Neural cell (in vitro differentiated cells): ENCODE results near the gene CPZ. TPM values are rescaled to one million over a fixed set of nuclear protein-coding genes. Genes with fewer than 3 reads are reported as not detected.

Experiments used
- H2AFZ ChIP-seq: fragments of 200-600, 300-800 bp; sonication (generic), shearing (Covaris generic); 2 replicates; pipeline ENCODE4 v1.6.0; 2014; ENCODE audit warnings: low read depth, mild to moderate bottlenecking, antibody characterized with exemption, low read length, moderate library complexity
- H3F3A ChIP-seq: fragments of 200-600 bp; shearing (Covaris generic); 2 replicates; pipeline ENCODE4 v1.6.1; 2016; ENCODE audit warnings: mild to moderate bottlenecking, moderate library complexity, mixed read lengths, antibody characterized with exemption, low read length; ENCODE audit not compliant: insufficient read depth, poor library complexity, severe bottlenecking
- H3K27ac ChIP-seq: fragments of 200-600, 300-800 bp; sonication (generic), shearing (Covaris generic); 2 replicates; pipeline ENCODE4 v1.5.1; 2014; ENCODE audit warnings: mild to moderate bottlenecking, low read length, moderate library complexity
- H3K27me3 ChIP-seq: fragments of 300-800, 200-600 bp; sonication (generic), shearing (Covaris generic); 2 replicates; pipeline ENCODE4 v1.6.0; 2014; ENCODE audit warnings: mild to moderate bottlenecking, low read depth, low read length, moderate library complexity; ENCODE audit not compliant: insufficient read depth
- H3K36me3 ChIP-seq: fragments of 300-800, 200-600 bp; sonication (generic), shearing (Covaris generic); 2 replicates; pipeline ENCODE4 v1.5.1; 2014; ENCODE audit warnings: mild to moderate bottlenecking, antibody characterized with exemption, low read length, moderate library complexity; ENCODE audit not compliant: insufficient read depth
- H3K4me2 ChIP-seq: fragments of 300-800, 200-600 bp; sonication (generic), shearing (Covaris generic); 2 replicates; pipeline ENCODE4 v1.6.0; 2014; ENCODE audit warnings: mild to moderate bottlenecking, low read length
- H3K4me3 ChIP-seq: fragments of 300-800, 200-600 bp; sonication (generic), shearing (Covaris generic); 2 replicates; pipeline ENCODE4 v1.5.1; 2014; ENCODE audit warnings: mild to moderate bottlenecking, low read length, moderate library complexity
- H3K79me2 ChIP-seq: fragments of 200-600 bp; shearing (Covaris generic); replicated peaks from 2 replicates; pipeline ENCODE4 v1.6.0; 2014; ENCODE audit warnings: mild to moderate bottlenecking, low read length, moderate library complexity; ENCODE audit not compliant: insufficient read depth
- H3K9ac ChIP-seq: fragments of 300-800, 200-600 bp; sonication (generic), shearing (Covaris generic); 2 replicates; pipeline ENCODE4 v1.6.1; 2016; ENCODE audit warnings: mild to moderate bottlenecking, low read length, mixed read lengths
- H3K9me2 ChIP-seq: fragments of 200-600 bp; shearing (Covaris generic); 2 replicates; pipeline ENCODE4 v1.6.1; 2016; ENCODE audit warnings: mild to moderate bottlenecking, low read length, mixed read lengths; ENCODE audit not compliant: insufficient read depth
- H3K9me3 ChIP-seq: fragments of 200-600, 300-800 bp; sonication (generic), shearing (Covaris generic); 2 replicates; pipeline ENCODE4 v1.6.1; 2016; ENCODE audit warnings: mild to moderate bottlenecking, mixed run types, low read length, moderate library complexity, mixed read lengths
- H4K20me1 ChIP-seq: fragments of 200-600 bp; shearing (Covaris generic); 2 replicates; pipeline ENCODE4 v1.6.1; 2016; ENCODE audit warnings: mild to moderate bottlenecking, mixed run types; ENCODE audit not compliant: insufficient read depth
- EP300 ChIP-seq: fragments of 450-650 bp; conservative IDR thresholded peaks from 2 replicates; pipeline ENCODE4 v1.6.1; 2014; ENCODE audit warnings: antibody characterized with exemption, mild to moderate bottlenecking, moderate library complexity; ENCODE audit not compliant: poor library complexity, severe bottlenecking
- EZH2 ChIP-seq: fragments of 200-600, 300-800 bp; shearing (Covaris generic), sonication (generic); IDR thresholded peaks from 2 replicates; pipeline ENCODE4 v1.6.1; 2014; ENCODE audit warnings: antibody characterized with exemption, low read length, borderline replicate concordance, mild to moderate bottlenecking; ENCODE audit not compliant: insufficient read depth, poor library complexity, severe bottlenecking
- POLR2AphosphoS5 ChIP-seq: IDR thresholded peaks from 2 replicates; pipeline ENCODE4 v1.6.1; 2012
- RAD21 ChIP-seq: fragments of 450-650 bp; conservative IDR thresholded peaks from 2 replicates; pipeline ENCODE4 v1.6.1; 2014; ENCODE audit warnings: antibody characterized with exemption, mild to moderate bottlenecking, moderate library complexity
- SMC3 ChIP-seq: fragments of 450-650 bp; conservative IDR thresholded peaks from 2 replicates; pipeline ENCODE4 v1.6.1; 2014; ENCODE audit warnings: antibody characterized with exemption, mild to moderate bottlenecking, moderate library complexity; ENCODE audit not compliant: poor library complexity
- polyA plus RNA-seq: library from polyadenylated mRNA; depleted of rRNA; stranded (reverse); fragments of >200 nt; gene quantifications from 2 replicates; pipeline ENCODE4 v1.2.3, GENCODE V29; 2014
- TF ChIP-seq, protein P1 (sequence below): IDR thresholded peaks from 2 replicates; pipeline ENCODE4 v1.6.1; 2012; ENCODE audit warnings: borderline replicate concordance
- TF ChIP-seq, protein P2 (sequence below): fragments of 450-650 bp; IDR thresholded peaks from 2 replicates; pipeline ENCODE4 v1.5.1; 2014; ENCODE audit warnings: antibody characterized with exemption, mild to moderate bottlenecking, moderate library complexity; ENCODE audit not compliant: poor library complexity, severe bottlenecking

CPZ gene
- polyA plus RNA-seq, 1 donor from 2014 or later: not detected

DNA sequence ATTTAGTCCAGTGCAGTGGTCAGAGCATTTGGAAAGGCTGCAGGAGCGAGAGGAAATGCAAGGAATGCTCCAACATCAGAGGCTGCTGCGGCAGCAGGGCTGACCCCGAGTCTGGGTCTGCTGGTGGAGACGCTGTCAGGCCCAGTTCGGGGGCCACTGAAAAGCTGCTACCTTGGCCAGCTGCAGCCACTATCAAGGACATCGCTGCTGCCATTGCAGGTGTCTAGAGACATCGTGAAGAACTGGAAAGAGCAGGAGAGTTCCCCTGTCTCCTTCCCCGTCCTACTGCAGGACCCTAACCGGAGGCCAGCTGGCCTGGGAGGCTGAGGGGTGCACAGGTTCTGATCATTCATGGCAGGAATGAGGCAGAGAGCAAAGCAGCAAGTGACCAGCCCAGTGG, 41.9 kb upstream of the CPZ start:
- no peaks in the 10 kb centered on the region for H3K79me2 ChIP-seq
- H3K4me3 ChIP-seq: no peak overlapping the region
- TF ChIP-seq, protein P1, sequence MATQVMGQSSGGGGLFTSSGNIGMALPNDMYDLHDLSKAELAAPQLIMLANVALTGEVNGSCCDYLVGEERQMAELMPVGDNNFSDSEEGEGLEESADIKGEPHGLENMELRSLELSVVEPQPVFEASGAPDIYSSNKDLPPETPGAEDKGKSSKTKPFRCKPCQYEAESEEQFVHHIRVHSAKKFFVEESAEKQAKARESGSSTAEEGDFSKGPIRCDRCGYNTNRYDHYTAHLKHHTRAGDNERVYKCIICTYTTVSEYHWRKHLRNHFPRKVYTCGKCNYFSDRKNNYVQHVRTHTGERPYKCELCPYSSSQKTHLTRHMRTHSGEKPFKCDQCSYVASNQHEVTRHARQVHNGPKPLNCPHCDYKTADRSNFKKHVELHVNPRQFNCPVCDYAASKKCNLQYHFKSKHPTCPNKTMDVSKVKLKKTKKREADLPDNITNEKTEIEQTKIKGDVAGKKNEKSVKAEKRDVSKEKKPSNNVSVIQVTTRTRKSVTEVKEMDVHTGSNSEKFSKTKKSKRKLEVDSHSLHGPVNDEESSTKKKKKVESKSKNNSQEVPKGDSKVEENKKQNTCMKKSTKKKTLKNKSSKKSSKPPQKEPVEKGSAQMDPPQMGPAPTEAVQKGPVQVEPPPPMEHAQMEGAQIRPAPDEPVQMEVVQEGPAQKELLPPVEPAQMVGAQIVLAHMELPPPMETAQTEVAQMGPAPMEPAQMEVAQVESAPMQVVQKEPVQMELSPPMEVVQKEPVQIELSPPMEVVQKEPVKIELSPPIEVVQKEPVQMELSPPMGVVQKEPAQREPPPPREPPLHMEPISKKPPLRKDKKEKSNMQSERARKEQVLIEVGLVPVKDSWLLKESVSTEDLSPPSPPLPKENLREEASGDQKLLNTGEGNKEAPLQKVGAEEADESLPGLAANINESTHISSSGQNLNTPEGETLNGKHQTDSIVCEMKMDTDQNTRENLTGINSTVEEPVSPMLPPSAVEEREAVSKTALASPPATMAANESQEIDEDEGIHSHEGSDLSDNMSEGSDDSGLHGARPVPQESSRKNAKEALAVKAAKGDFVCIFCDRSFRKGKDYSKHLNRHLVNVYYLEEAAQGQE: no peak
- TF ChIP-seq SMC3 (no peak), EP300 (no peak), EZH2 (no peak), RAD21 (no peak), POLR2AphosphoS5 (no peak)
- TF ChIP-seq, protein P2, sequence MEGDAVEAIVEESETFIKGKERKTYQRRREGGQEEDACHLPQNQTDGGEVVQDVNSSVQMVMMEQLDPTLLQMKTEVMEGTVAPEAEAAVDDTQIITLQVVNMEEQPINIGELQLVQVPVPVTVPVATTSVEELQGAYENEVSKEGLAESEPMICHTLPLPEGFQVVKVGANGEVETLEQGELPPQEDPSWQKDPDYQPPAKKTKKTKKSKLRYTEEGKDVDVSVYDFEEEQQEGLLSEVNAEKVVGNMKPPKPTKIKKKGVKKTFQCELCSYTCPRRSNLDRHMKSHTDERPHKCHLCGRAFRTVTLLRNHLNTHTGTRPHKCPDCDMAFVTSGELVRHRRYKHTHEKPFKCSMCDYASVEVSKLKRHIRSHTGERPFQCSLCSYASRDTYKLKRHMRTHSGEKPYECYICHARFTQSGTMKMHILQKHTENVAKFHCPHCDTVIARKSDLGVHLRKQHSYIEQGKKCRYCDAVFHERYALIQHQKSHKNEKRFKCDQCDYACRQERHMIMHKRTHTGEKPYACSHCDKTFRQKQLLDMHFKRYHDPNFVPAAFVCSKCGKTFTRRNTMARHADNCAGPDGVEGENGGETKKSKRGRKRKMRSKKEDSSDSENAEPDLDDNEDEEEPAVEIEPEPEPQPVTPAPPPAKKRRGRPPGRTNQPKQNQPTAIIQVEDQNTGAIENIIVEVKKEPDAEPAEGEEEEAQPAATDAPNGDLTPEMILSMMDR: no peak
- no peak overlapping the region for H3K4me2 ChIP-seq
- H3K27me3 ChIP-seq: no peaks in the 10 kb centered on the region
- H3K9me3 ChIP-seq: no peaks in the 10 kb centered on the region
- H3K36me3 ChIP-seq: no peaks in the 10 kb centered on the region
- no peak overlapping the region for H2AFZ ChIP-seq
- no peaks in the 10 kb centered on the region for H3F3A ChIP-seq
- H3K27ac ChIP-seq: no peak overlapping the region
- no peak overlapping the region for H3K9ac ChIP-seq
- no peaks in the 10 kb centered on the region for H3K9me2 ChIP-seq
- no peaks in the 10 kb centered on the region for H4K20me1 ChIP-seq

DNA sequence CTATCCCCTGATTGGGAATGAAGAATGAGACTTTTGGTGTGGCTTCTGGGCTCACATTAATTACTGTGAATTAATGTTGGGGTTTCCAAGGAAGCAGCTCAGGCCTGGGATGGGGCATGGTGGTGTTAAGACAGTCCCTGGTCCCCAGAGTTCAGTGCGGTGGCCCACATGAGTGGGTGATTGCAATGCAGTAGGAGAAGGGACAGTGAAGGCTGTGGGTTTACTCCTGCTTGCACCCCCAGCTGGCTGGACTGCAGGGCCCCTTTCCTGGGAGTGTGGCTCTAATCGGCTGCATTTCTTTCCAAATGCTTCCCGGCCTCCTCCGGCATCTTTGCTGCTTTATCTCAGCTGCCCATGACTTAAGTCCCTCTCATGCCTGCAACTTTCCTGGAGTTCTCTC, 40.5 kb upstream of the CPZ start:
- TF ChIP-seq, protein P1: no peak
- no peak for TF ChIP-seq SMC3
- H3K9ac ChIP-seq: no peak overlapping the region

More for the DNA sequence above, 40.5 kb upstream of the CPZ start:
- H3K9me2 ChIP-seq: no peaks in the 10 kb centered on the region
- H3K27ac ChIP-seq: no peak overlapping the region
- no peaks in the 10 kb centered on the region for H4K20me1 ChIP-seq
- no peak overlapping the region for H2AFZ ChIP-seq
- H3K79me2 ChIP-seq: no peaks in the 10 kb centered on the region
- H3K4me2 ChIP-seq: no peak overlapping the region
- no peaks in the 10 kb centered on the region for H3F3A ChIP-seq
- no peaks in the 10 kb centered on the region for H3K9me3 ChIP-seq
- H3K36me3 ChIP-seq: no peaks in the 10 kb centered on the region
- H3K27me3 ChIP-seq: no peaks in the 10 kb centered on the region
- H3K4me3 ChIP-seq: no peak overlapping the region
